Suprapubic skin (tissue), 4 donors: ENCODE measurements around the gene SLC22A4.

Experiments used
- EP300 ChIP-seq: sonication (generic); formaldehyde crosslinking; IDR thresholded peaks from one replicate; pipeline ENCODE4 v1.6.1; 2017; ENCODE audit warnings: antibody characterized with exemption
- POLR2A ChIP-seq, 2 donors: fragments of 450-650 bp; IDR thresholded peaks; one replicate each; pipeline ENCODE4 v1.6.1; 2017; ENCODE audit warnings: antibody characterized with exemption in 2 of 2, mild to moderate bottlenecking in 2 of 2, moderate library complexity in 2 of 2
- POLR2AphosphoS5 ChIP-seq, 3 donors: sonication (generic); formaldehyde crosslinking; IDR thresholded peaks; one replicate each; pipeline ENCODE4 v1.6.1; 2017; ENCODE audit warnings: antibody characterized with exemption in 3 of 3
- TF ChIP-seq, protein P1 (sequence below), 2 donors: fragments of 200-600 bp in 1 of 2; fragments of 450-650 bp in 1 of 2; sonication (generic) in 1 of 2; IDR thresholded peaks; one replicate each; pipeline ENCODE4 v1.5.1; 2016 to 2019; ENCODE audit warnings: antibody characterized with exemption in 2 of 2, mild to moderate bottlenecking in 1 of 2, moderate library complexity in 1 of 2

DNA sequence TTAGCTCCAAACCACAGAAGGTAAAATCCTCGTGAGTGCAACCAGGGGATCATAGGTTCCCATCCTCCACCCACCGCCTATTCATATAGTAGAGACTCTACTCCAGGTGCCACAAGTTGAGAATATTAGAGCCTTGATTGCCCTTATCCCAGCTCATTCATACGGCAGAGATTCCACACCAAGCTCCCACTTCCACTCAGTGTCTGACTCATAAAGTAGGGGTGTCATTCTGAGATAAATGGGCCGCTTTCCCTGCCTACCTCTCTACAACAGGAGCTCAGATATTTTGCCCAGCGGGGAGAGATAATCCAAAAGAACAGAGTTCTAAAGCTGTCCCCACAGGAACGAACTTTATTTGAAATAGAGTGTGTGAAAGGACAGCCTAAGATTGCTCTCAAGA is 9.4 kb downstream of the SLC22A4 start:
- TF ChIP-seq EP300 = no peak
- TF ChIP-seq, protein P1, sequence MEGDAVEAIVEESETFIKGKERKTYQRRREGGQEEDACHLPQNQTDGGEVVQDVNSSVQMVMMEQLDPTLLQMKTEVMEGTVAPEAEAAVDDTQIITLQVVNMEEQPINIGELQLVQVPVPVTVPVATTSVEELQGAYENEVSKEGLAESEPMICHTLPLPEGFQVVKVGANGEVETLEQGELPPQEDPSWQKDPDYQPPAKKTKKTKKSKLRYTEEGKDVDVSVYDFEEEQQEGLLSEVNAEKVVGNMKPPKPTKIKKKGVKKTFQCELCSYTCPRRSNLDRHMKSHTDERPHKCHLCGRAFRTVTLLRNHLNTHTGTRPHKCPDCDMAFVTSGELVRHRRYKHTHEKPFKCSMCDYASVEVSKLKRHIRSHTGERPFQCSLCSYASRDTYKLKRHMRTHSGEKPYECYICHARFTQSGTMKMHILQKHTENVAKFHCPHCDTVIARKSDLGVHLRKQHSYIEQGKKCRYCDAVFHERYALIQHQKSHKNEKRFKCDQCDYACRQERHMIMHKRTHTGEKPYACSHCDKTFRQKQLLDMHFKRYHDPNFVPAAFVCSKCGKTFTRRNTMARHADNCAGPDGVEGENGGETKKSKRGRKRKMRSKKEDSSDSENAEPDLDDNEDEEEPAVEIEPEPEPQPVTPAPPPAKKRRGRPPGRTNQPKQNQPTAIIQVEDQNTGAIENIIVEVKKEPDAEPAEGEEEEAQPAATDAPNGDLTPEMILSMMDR (IDR thresholded peaks at IDR 0.05) = no peak
- TF ChIP-seq POLR2A (IDR thresholded peaks at IDR 0.05) = no peak
- TF ChIP-seq POLR2AphosphoS5 (IDR thresholded peaks at IDR 0.05) = no peak
